ENCODE measurements around the gene TENM3. TPM values are rescaled to one million over a fixed set of nuclear protein-coding genes. Genes with fewer than 3 reads are reported as not detected.

The TENM3 gene
- total and polyA plus RNA-seq, 10 of the 15 experiments (the other 5 are each of a cell fraction or from before 2014, with no cell fraction given), result 0.01 to 1.7 (median 0.08) TPM; not detected in 2

GRCh38 chr4:182547435-182547834 lies 304.2 kb downstream of the TENM3 start:
- ATAC-seq, result peak; percentile 100
- ChIA-PET CTCF (interaction anchor here (1.5 kb wide), 1 partner anchor 33 kb away, joined by 5 read pairs; no protein-coding TSS in a partner anchor), RAD21 (ENCODE audit: unreplicated experiment) (interaction anchor here (0.8 to 1.5 kb wide), 3 partner anchors 27 to 113 kb away, joined by 3 read pairs; no protein-coding TSS in a partner anchor), SMC1A (ENCODE audit: uncharacterized antibody, unreplicated experiment) (interaction anchor here (1.0 to 1.9 kb wide), 3 partner anchors 11 to 27 kb away, joined by 3 to 5 read pairs (median 3); no protein-coding TSS in a partner anchor), POLR2A (no interaction called here)
- no peaks in the 10 kb centered on the region for H3K9me3 ChIP-seq (replicated peaks; ENCODE audit: control insufficient read depth, insufficient read depth, low read length)
- no peaks in the 10 kb centered on the region for H3K4me1 ChIP-seq (ENCODE audit: control insufficient read depth, insufficient read depth, low read length)
- no peak overlapping the region for H3K27ac ChIP-seq (ENCODE audit: control insufficient read depth, insufficient read depth)
- WGBS (ENCODE audit: insufficient coverage, insufficient replicate concordance, low lambda C conversion rate, missing lambda C conversion rate), result 1% methylated on average over 4 of the region's 4 CpGs
- no peaks in the 10 kb centered on the region for H3K27me3 ChIP-seq (replicated peaks in 1 of 2; ENCODE audit: control insufficient read depth in 2 of 2, insufficient read depth in 2 of 2, low read length in 1 of 2)
- no peaks in the 10 kb centered on the region for H4K20me1 ChIP-seq (ENCODE audit: control insufficient read depth, insufficient read depth)
- no peak overlapping the region for H2AFZ ChIP-seq (ENCODE audit: control insufficient read depth, low read depth, low read length)
- BruUV-seq (replicated peaks), result no TSS peak
- H3K4me3 ChIP-seq, result no peak overlapping the region
- H3K4me2 ChIP-seq (ENCODE audit: control insufficient read depth, insufficient read depth), result no peak overlapping the region
- no peak overlapping the region for H3K9ac ChIP-seq (ENCODE audit: control insufficient read depth, insufficient read depth, low read length)
- H3K36me3 ChIP-seq (ENCODE audit: control insufficient read depth in 2 of 2, insufficient read depth in 2 of 2, low read length in 1 of 2), result no peaks in the 10 kb centered on the region
- no peak for FAIRE-seq
- intact Hi-C loops (cut with micrococcal nuclease; ENCODE audit: unreplicated experiment), result no loop called here
- in situ Hi-C loops (cut with MboI), result no loop called here
- no peaks in the 10 kb centered on the region for H3K79me2 ChIP-seq (ENCODE audit: control insufficient read depth, insufficient read depth, low read length)
- peak; percentile 43 for DNase-seq (ENCODE audit: low read depth, low spot score)
- TF ChIP-seq TBL1XR1 (IDR thresholded peaks at IDR 0.05; ENCODE audit: low read depth, low read length) (no peak), CHD2 (IDR thresholded peaks at IDR 0.05; ENCODE audit: borderline replicate concordance, low read depth, low read length) (no peak), MEF2A (IDR thresholded peaks at IDR 0.05; ENCODE audit: insufficient read depth, low read depth, low read length) (peak; percentile 90), MYC (IDR thresholded peaks at IDR 0.05; ENCODE audit: insufficient read depth, insufficient read length, insufficient replicate concordance, low read length, severe bottlenecking) (no peak), NFIC (IDR thresholded peaks at IDR 0.05; ENCODE audit: low read depth, low read length) (peak; percentile 75), ATF2 (IDR thresholded peaks at IDR 0.05; ENCODE audit: low read length) (peak; percentile 70), CBX3 (IDR thresholded peaks at IDR 0.05; ENCODE audit: borderline replicate concordance, low read depth) (no peak), SUZ12 (IDR thresholded peaks at IDR 0.05; ENCODE audit: unreplicated experiment) (no peak), SRF (IDR thresholded peaks at IDR 0.05; ENCODE audit: low read depth in 2 of 2, low read length in 2 of 2) (no peak), PML (IDR thresholded peaks at IDR 0.05; ENCODE audit: low read length) (no peak), RELA (IDR thresholded peaks at IDR 0.05; ENCODE audit: borderline replicate concordance, partially characterized antibody) (no peak), RAD21 (IDR thresholded peaks at IDR 0.05; ENCODE audit: insufficient read depth, low read depth, low read length) (no peak), IRF4 (IDR thresholded peaks at IDR 0.05; ENCODE audit: low read depth, low read length) (peak; percentile 79), CREM (IDR thresholded peaks at IDR 0.05; ENCODE audit: low read depth) (peak; percentile 69; the same call in 1 of the 2 replicates), IKZF2 (IDR thresholded peaks at IDR 0.05) (peak; percentile 62 to 72), CREB1 (IDR thresholded peaks at IDR 0.05; ENCODE audit: low read depth) (peak; percentile 39; the same call in 1 of the 2 replicates), MTA2 (IDR thresholded peaks at IDR 0.05; ENCODE audit: low read depth) (0 out of 2 replicates have a peak, but pooled peaks have one; percentile 40), SP1 (IDR thresholded peaks at IDR 0.05; ENCODE audit: low read depth, low read length) (peak; percentile 8), NFYB (IDR thresholded peaks at IDR 0.05; ENCODE audit: insufficient read depth, low read depth, low read length) (peak; percentile 77), YY1 (IDR thresholded peaks at IDR 0.05; ENCODE audit: low read depth, low read length) (peak; percentile 71; the same call in 1 of the 2 replicates), JUNB (IDR thresholded peaks at IDR 0.05) (peak; percentile 97), RUNX3 (IDR thresholded peaks at IDR 0.05; ENCODE audit: low read length) (peak; percentile 82), SMAD5 (IDR thresholded peaks at IDR 0.05; ENCODE audit: low read depth) (no peak)
- TF ChIP-seq, protein P1, sequence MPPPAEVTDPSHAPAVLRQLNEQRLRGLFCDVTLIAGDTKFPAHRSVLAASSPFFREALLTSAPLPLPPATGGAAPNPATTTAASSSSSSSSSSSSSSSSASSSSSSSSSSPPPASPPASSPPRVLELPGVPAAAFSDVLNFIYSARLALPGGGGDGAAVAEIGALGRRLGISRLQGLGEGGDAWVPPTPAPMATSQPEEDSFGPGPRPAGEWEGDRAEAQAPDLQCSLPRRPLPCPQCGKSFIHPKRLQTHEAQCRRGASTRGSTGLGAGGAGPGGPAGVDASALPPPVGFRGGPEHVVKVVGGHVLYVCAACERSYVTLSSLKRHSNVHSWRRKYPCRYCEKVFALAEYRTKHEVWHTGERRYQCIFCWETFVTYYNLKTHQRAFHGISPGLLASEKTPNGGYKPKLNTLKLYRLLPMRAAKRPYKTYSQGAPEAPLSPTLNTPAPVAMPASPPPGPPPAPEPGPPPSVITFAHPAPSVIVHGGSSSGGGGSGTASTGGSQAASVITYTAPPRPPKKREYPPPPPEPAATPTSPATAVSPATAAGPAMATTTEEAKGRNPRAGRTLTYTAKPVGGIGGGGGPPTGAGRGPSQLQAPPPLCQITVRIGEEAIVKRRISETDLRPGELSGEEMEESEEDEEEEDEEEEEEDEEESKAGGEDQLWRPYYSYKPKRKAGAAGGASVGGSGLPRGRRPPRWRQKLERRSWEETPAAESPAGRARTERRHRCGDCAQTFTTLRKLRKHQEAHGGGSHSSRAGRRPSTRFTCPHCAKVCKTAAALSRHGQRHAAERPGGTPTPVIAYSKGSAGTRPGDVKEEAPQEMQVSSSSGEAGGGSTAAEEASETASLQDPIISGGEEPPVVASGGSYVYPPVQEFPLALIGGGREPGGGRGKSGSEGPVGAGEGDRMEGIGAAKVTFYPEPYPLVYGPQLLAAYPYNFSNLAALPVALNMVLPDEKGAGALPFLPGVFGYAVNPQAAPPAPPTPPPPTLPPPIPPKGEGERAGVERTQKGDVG (CRISPR knock-in tag; IDR thresholded peaks at IDR 0.05), result no peak

Data from GM12878 (cell line).